Osteoblast (primary cell): Measurements from ENCODE around the gene KRT2. TPM values are rescaled to one million over a fixed set of nuclear protein-coding genes. Genes with fewer than 3 reads are reported as not detected.

Source experiments
- DNase-seq: peaks from one replicate; pipeline ENCODE4 v3.0.0; 2011; ENCODE audit warnings: low spot score, mixed read lengths; ENCODE audit not compliant: insufficient read length; ENCODE audit errors: missing footprints
- H2AFZ ChIP-seq: 2 replicates; pipeline ENCODE4 v1.6.0; 2011; ENCODE audit warnings: mild to moderate bottlenecking, low read length
- H3K27ac ChIP-seq: 2 replicates; pipeline ENCODE4 v1.5.1; 2011; ENCODE audit warnings: mild to moderate bottlenecking, low read depth, low read length, moderate library complexity
- H3K27me3 ChIP-seq: 2 replicates; pipeline ENCODE4 v1.6.0; 2012; ENCODE audit warnings: mild to moderate bottlenecking, control low read depth, inconsistent platforms, low read length, moderate library complexity; ENCODE audit not compliant: insufficient read depth
- H3K36me3 ChIP-seq: 2 replicates; pipeline ENCODE4 v1.5.1; 2011; ENCODE audit warnings: mild to moderate bottlenecking, low read length, control low read depth, moderate library complexity; ENCODE audit not compliant: insufficient read depth
- H3K4me1 ChIP-seq: 2 replicates; pipeline ENCODE4 v1.5.1; 2011; ENCODE audit warnings: mild to moderate bottlenecking, low read length, control low read depth, moderate library complexity; ENCODE audit not compliant: insufficient read depth
- H3K4me2 ChIP-seq: 2 replicates; pipeline ENCODE4 v1.6.0; 2011; ENCODE audit warnings: mild to moderate bottlenecking, low read length; ENCODE audit not compliant: insufficient read depth
- H3K4me3 ChIP-seq: fragments of 200-600 bp; sonication (generic); 3 replicates; pipeline ENCODE4 v1.5.1; 2012; ENCODE audit warnings: mild to moderate bottlenecking, low read length, inconsistent platforms; ENCODE audit not compliant: insufficient read depth
- H3K79me2 ChIP-seq: 2 replicates; pipeline ENCODE4 v1.6.0; 2012; ENCODE audit warnings: mild to moderate bottlenecking, low read length, control low read depth, inconsistent platforms; ENCODE audit not compliant: insufficient read depth
- H3K9me3 ChIP-seq: 2 replicates; pipeline ENCODE4 v1.5.1; 2011; ENCODE audit warnings: low read depth, low read length, control low read depth
- H4K20me1 ChIP-seq: 2 replicates; pipeline ENCODE4 v1.6.0; 2012; ENCODE audit warnings: mild to moderate bottlenecking, low read length, control low read depth; ENCODE audit not compliant: insufficient read depth
- total RNA-seq: library from RNA; depleted of rRNA; stranded (reverse); fragments of >200 nt; gene quantifications from 2 replicates; pipeline ENCODE4 v1.2.3, GENCODE V29; 2012
- TF ChIP-seq, protein P1 (sequence below): IDR thresholded peaks from 2 replicates; pipeline ENCODE4 v1.5.1; 2011; ENCODE audit warnings: mild to moderate bottlenecking, low read depth, low read length, moderate library complexity; ENCODE audit errors: extremely low read depth

The KRT2 gene
- total RNA-seq, 1 donor, result not detected

DNA sequence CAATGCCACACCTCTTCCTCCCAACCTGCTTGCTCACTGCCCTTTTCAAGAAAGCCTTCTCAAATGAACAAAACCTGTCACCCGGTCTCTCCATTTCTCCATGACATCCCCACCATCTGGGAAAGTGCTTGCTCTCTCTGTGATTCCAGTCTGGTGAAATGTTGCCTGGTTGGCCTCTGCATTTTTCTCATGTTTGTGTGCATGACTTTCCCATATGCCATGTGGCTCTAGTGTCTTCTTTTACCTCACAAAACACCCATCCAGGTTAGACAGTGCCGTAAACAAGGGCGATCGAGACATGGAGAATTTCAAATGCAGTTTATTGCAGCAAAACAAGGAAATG is 22.4 kb upstream of the KRT2 start:
- no peak overlapping the region for H3K4me2 ChIP-seq
- peaks cover 47% of the 10 kb centered on the region for H3K27me3 ChIP-seq
- no peaks in the 10 kb centered on the region for H3K4me1 ChIP-seq
- H2AFZ ChIP-seq, result no peak overlapping the region
- H3K27ac ChIP-seq, result no peak overlapping the region
- no peaks in the 10 kb centered on the region for H4K20me1 ChIP-seq
- no peak overlapping the region for H3K4me3 ChIP-seq
- H3K79me2 ChIP-seq, result no peaks in the 10 kb centered on the region
- TF ChIP-seq, protein P1, sequence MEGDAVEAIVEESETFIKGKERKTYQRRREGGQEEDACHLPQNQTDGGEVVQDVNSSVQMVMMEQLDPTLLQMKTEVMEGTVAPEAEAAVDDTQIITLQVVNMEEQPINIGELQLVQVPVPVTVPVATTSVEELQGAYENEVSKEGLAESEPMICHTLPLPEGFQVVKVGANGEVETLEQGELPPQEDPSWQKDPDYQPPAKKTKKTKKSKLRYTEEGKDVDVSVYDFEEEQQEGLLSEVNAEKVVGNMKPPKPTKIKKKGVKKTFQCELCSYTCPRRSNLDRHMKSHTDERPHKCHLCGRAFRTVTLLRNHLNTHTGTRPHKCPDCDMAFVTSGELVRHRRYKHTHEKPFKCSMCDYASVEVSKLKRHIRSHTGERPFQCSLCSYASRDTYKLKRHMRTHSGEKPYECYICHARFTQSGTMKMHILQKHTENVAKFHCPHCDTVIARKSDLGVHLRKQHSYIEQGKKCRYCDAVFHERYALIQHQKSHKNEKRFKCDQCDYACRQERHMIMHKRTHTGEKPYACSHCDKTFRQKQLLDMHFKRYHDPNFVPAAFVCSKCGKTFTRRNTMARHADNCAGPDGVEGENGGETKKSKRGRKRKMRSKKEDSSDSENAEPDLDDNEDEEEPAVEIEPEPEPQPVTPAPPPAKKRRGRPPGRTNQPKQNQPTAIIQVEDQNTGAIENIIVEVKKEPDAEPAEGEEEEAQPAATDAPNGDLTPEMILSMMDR, result no peak
- no peaks in the 10 kb centered on the region for H3K36me3 ChIP-seq
- H3K9me3 ChIP-seq, result no peaks in the 10 kb centered on the region
- no peak for DNase-seq

DNA sequence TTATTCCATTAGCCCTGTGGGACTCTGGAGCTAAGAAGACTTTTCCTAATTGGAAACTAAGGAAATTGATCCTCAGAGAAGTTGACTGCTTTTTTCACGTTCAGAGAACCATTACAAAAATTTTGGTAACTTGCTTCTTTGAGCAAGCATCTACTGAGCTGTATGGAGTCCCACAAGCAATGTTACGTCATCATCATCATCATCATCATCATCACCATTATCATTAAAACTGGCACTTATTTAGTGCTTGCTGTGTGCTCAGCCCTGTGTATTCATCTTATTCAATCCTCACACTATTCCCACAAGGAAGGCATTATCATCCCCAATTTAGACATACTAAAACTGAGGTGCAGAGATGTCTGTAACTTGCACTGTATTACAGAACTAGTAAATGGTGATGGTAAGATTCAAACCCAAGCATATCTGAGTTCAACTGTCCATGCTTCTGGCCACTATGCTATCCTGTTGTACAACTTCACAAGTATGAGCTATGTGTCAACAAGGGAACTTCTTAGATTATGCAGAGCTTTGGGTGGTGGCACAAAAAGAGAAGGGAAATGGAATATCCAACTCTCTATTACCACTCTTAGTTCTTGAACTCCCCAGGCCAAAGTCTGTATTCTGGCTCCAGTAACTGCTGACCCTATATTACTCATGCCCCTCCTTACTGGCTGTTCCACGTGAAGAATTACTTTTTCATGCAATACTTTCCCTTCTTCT is 21.9 kb upstream of the KRT2 start:
- Histone ChIP-seq H3K4me2 (no peak overlapping the region), H3K4me3 (no peak overlapping the region), H3K9me3 (no peaks in the 10 kb centered on the region), H4K20me1 (no peaks in the 10 kb centered on the region), H3K27ac (no peak overlapping the region), H2AFZ (no peak overlapping the region), H3K27me3 (peaks cover 47% of the 10 kb centered on the region), H3K4me1 (no peaks in the 10 kb centered on the region), H3K79me2 (no peaks in the 10 kb centered on the region), H3K36me3 (no peaks in the 10 kb centered on the region)
- no peak for DNase-seq
- TF ChIP-seq, protein P1, result no peak

DNA sequence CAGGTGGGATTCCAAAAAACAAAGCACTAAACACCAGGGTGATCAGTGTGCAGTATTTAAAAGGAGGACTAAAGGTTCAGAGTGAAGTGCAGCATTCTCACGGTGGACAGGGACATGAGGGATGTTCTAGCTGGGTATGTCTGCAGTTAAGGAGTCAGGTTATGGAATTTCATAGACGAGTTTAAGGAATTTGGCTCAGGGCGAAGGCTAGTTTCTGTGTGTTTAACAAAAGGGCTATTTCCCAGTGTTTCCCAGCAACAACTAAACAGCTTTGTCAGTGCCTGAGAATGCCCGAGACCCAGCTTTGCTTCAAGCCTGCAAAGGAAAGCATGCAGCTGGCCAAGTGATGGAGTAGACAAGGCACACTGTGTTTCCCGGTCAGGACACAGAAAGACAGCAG is 21.2 kb upstream of the KRT2 start:
- H3K36me3 ChIP-seq, result no peaks in the 10 kb centered on the region
- TF ChIP-seq, protein P1, result no peak

DNA sequence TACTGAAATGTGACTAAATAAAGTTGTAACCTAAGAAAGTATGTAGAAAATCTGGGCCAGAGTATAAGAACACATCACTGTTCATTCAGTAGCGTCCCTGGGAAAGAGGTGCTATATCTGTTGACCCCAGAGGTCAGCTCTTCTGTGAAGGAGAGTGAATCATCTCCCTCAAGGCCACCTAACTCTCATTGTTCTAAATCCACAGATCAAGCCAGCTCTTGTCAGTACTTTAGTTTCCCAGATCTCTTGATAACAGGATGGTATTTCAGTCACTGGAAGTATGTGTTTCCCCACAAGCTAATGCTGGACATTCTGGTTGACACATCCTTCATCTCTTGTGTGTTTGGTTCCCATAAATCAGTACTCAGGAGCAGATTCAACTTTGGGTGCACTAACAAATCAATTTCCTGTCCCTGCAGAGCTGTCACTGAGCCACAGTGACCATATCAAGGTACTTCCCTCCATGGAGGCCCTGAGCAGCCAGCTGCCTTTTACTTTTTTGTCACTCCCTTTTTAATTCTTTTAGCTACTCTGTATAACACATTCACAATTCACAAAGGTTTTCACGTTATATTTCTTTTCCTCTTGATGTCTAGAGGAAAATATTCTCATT is 20.4 kb upstream of the KRT2 start:
- no peaks in the 10 kb centered on the region for H4K20me1 ChIP-seq
- H3K4me2 ChIP-seq, result no peak overlapping the region
- H3K27ac ChIP-seq, result no peak overlapping the region
- peaks cover 41% of the 10 kb centered on the region for H3K27me3 ChIP-seq
- DNase-seq, result no peak
- H3K79me2 ChIP-seq, result no peaks in the 10 kb centered on the region
- no peak overlapping the region for H3K4me3 ChIP-seq
- H2AFZ ChIP-seq, result no peak overlapping the region
- H3K9me3 ChIP-seq, result no peaks in the 10 kb centered on the region
- TF ChIP-seq, protein P1, result no peak
- H3K36me3 ChIP-seq, result no peaks in the 10 kb centered on the region
- H3K4me1 ChIP-seq, result no peaks in the 10 kb centered on the region

More for the DNA sequence above, 21.2 kb upstream of the KRT2 start:
- no peaks in the 10 kb centered on the region for H3K4me1 ChIP-seq
- no peak overlapping the region for H3K27ac ChIP-seq
- no peak overlapping the region for H2AFZ ChIP-seq
- H3K4me2 ChIP-seq, result no peak overlapping the region
- H3K9me3 ChIP-seq, result no peaks in the 10 kb centered on the region
- H3K4me3 ChIP-seq, result no peak overlapping the region
- H3K27me3 ChIP-seq, result peaks cover 47% of the 10 kb centered on the region
- DNase-seq, result no peak
- no peaks in the 10 kb centered on the region for H4K20me1 ChIP-seq
- H3K79me2 ChIP-seq, result no peaks in the 10 kb centered on the region
